Activated naive CD8-positive, alpha-beta T cell treated with anti-CD3 and anti-CD28 coated beads, Interleukin-2, amount 50 U/mL, for 16 hours (primary cell): ENCODE data around the gene CTRB1.
"Not testable (repeated sequence)": the region's sequence is repeated elsewhere in the genome, so short reads cannot be mapped to it uniquely, and the experiment has no call there.

Experiments used
- DNase-seq: peaks from one replicate; pipeline ENCODE4 v3.0.0-alpha.2; 2020; ENCODE audit warnings: low read depth, low spot score

The CTRB1 gene

GRCh38 chr16:75254359-75254837, 35.6 kb downstream of the CTRB1 start:
- no peak for DNase-seq

DNA sequence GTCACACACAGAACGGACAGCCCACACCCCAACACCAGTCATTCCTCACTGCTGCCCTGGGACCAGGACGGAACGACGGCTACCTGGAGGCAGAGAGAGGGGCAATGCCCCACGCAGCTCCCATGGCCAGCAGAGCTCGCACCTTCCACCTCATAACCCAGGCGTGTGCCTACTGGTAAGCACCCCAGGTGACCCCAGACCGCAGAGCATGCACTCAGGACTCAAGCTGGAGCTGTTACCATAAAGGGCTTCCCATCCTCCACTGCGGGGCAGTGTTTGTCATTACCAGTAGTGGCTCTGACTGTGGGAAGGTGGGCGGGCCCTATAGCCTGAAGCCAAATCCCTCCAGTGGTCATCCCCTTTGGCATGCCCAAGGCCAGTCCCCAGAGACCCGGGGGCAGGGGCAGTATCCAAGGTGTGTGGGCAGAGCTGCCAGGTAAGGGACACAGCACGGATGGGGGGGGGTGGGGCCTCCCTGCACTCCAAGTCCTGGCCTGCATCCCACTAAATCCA, 37.3 kb downstream of the CTRB1 start:
- DNase-seq, result no peak

DNA sequence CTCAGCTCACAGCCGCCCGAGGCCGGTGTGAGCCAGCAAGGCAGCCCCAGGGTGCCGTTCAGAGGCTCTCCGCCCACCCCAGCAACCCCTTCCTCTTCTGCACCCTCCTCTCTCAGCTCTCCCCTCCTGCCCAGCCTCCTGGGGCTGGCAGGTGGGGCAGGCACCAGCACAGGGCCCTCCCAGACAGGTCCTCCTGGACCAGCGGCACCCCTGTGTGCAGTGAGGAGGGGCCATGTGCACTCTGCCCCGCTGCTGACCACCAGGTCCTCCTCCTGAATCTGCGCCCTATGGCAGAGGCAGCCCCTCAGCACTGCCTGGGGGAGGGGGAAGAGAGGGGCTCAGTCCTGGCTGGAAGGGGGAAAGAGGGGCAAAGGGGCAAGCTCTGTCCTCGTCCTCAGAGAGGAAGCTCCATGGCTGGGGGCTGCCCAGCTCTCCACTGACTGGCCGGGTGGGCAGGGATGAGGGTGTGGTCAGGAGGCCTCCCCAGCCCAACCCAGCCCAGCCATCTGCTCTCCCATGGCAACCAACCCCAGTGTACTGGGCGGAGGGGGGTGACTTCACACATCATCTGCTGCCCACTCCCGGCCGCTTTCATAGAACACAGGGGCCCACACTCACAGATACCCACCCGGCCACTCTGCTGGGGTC, 38.0 kb downstream of the CTRB1 start:
- DNase-seq, result no peak

DNA sequence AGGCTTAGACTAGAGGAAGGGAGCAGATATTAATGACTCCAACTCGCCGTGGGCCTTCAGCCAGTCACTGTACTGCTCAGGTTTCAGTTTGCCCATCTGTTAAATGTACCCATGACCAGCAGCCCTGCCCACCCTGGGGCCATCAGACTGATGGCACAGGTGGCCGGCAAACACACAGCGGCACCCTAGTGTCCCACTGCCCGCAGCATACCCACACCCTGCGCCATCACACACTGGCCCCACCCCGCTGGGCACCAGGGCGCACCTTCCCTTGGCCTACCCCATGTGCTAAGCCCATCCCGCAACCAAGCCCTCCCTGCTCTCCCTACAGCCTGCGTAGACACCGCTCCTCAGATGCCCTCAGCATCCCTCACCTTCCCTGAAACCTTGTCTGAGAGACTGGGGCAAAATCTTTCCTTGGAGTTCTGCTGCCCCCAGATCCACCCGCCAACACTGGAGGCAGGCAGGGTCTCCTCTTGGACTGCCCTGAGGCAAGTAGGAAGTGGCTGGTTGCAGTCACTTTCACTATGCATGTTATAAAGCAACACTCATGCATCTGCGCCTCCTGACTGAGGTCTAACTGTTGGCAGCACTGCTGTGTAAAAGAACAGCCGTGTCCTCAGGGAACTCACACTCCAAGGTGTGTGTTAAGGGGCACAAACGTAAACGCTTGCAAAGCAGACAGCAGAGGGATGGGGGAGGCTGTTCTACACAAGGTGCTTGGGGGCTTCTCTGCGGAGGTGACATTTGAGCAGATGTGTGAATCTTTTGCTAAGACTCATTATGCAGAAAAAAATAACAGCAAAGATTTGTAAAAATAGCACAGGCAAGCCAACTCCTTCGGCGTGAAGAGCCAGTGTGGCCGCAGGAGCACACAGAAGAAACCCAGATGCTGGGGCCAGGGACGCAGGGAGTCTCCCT, 39.4 kb downstream of the CTRB1 start:
- DNase-seq, result no peak

DNA sequence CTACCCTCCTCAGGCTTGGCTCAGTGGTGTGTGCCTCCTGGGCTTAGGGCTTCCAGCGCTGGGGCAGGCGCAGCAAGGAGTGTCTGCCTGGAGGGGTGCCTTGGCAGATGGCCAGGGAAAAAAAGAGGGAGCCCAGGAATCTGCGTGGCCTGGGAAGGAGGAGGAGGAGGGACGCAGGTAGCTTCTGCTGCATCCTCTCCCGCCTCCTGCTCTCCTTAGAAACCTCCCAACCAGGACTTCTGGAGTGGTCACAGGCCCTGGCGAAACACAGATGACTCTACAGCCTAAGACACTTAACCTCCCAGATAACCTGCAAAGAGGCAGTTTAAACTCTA, 40.0 kb downstream of the CTRB1 start:
- DNase-seq, result no peak

- no peak for DNase-seq
Observed at GRCh38 chr16:75260851-75261589, 42.2 kb downstream of the CTRB1 start.

GRCh38 chr16:75261590-75262078, 42.8 kb downstream of the CTRB1 start:
- DNase-seq, result no peak

- DNase-seq, result no peak
Observed at GRCh38 chr16:75262104-75262799, 43.5 kb downstream of the CTRB1 start.

DNA sequence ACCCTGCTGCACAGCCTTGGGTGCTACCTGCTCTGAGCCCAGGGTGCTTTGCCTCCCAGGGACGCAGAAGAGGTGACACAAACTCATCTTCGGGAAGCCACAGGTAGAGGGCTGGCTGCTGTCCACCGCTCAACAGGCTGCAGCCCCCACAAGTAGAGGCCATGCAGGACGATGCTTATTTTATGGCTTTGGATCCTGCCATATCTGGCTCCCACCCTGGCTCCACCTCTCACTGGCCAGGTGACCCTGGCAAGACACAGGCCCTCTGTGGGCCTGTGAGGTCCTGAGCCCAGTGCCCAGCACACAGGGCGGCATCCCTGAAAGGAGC, 44.0 kb downstream of the CTRB1 start:
- DNase-seq, result no peak

- DNase-seq, result no peak
Observed at GRCh38 chr16:75263291-75263962, 44.6 kb downstream of the CTRB1 start.

DNA sequence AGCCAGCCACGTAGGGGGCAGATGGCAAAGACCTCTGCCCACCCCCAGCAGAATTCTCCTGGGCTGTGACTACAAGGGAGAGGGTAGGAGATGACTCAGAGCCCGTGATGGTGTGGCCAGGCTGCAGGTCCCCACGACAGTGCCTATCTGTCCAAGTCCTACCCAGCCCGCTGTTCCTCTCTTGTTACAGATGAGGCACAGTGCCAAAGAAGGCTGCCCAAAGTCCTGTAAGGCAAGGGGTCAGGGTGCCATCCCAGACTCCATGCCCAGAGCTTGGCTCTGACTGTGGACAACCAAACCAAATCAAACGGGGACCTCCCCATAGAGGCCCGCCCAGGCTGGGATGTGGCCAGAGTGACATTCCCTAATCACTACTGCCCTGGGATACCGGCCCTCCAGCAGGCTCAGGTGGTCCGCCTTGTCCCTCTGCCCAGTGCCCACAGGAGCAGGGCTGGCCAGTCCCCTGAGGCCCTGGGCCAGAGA, 45.2 kb downstream of the CTRB1 start:
- no peak for DNase-seq

- DNase-seq, result no peak
Observed at GRCh38 chr16:75264457-75264998, 45.7 kb downstream of the CTRB1 start.

GRCh38 chr16:75264999-75265910, 46.5 kb downstream of the CTRB1 start:
- no peak for DNase-seq

DNA sequence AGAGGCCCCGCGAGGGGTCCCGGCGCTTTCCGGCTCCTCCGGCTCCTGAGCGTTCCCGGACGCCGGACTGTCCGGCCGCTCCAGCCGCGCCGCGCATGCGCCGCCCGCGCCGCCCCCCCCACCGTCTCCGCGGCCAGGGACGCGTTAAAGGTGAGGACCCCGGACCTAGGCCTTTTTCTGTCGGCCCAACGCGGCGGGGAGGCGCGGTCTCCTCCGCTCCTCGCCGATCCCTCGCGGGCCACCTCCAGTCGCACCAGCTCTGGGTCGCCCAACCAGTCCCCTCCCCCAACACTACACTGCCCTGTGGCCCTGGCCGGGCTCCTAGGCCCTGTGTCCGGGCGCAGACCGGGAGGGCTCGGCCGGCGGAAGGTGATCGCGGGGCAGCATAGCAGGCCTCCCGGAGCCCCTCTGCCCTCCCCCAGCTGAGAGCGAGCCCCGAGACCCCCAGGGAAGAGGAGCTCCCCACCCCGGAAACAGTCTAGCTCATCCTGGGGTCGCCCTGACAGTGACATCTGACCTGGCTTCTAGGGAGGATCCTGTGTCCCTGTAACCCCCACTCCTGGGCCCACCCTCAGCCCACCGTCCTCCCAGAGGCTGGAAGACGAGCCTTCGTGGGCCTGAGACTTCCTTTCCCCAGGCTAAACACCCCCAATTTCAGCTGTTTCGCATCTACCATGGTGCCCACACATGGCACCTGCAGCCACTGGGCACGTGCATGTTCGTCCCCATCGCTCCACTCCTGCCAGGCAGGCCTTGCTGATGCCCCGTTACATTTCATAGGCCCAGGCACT, 47.3 kb downstream of the CTRB1 start:
- no peak for DNase-seq

DNA sequence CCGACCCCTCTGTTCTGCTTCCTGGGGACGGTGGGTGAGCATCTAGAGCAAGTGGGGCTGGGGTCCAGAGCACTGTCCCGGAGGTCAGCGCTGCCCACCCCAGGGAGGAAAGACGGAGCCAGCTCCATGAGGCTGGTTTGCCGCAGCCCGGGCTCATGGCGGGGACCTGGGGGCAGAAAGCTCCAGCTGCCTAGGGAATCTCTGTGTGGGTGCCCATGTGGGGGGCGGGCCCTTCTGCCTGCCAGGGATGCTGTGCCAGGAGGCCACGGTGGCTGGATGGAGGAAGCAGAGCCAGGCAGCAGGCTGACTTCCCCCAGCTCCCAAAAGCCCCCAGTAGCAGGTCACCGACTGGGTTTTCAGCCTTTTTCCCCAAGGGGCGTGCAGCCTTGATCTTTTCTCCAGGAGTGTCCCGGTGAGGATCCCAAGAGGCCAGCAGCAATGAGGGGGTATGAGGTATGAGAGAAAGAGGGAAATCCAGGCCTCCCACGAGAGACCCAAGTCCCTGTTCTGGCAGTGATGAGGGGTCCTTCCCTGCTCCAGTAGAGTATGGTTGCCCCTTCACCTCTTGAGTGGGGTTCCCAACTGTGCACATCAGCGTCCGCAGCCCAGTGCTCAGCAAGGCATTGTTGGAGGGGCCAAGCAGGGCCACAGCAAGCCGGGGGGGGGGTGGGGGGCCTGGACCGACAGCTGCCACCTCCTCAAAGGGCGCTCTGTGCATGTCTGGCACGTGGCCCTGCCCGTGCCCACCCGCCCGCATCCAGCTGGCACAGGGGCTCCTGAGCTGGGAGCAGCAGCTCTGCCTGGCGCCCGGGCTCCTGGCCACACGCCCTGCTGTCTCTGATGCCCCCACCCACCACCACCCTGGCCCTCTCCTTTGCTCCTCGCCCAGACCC, 48.2 kb downstream of the CTRB1 start:
- no peak for DNase-seq

GRCh38 chr16:75267631-75268264, 49.0 kb downstream of the CTRB1 start:
- no peak for DNase-seq

DNA sequence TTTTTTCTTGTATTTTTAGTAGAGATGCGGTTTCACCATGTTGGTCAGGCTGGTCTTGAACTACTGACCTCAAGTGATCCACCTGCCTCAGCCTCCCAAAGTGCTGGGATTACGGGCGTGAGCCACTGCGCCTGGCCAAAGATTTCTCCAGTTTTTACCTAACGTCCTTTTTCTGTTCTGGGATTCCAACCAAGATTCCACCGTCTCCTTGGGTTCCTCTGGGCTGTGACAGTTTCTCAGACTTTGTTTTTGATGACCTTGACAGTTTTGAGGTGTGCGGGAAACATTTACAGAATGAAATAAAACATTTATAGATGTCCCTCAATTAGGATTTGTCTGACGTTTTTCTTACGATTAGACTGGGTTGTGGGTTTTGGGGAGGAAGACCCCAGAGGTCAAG, 50.6 kb downstream of the CTRB1 start:
- not testable (repeated sequence) for DNase-seq
